Stimulated activated CD8-positive, alpha-beta memory T cell treated with anti-CD3 and anti-CD28 coated beads, Interleukin-7, amount 100 ng/mL, for 1 hour (primary cell): ENCODE measurements around the gene IL17C.
"Not testable (repeated sequence)": the region's sequence is repeated elsewhere in the genome, so short reads cannot be mapped to it uniquely, and the experiment has no call there.

Experiments used
- DNase-seq, 2 donors: peaks; one replicate each; pipeline ENCODE4 v3.0.0-alpha.2; 2020; ENCODE audit warnings: low read depth in 2 of 2

IL17C gene

GRCh38 chr16:88638323-88639230 lies at the start of gene IL17C:
TSS of gene IL17C (plus strand) at chr16:88638572. CDS start at chr16:88638642, 70 bp downstream.
- DNase-seq = no peak

- no peak for DNase-seq
These were observed 49.6 kb upstream of the IL17C start for GRCh38 chr16:88588754-88589153.

GRCh38 chr16:88589441-88589840 lies 48.9 kb upstream of the IL17C start:
- DNase-seq = no peak

- no peak for DNase-seq
These were observed 46.8 kb upstream of the IL17C start for GRCh38 chr16:88591577-88592021.

- DNase-seq = no peak
These were observed 45.3 kb upstream of the IL17C start for GRCh38 chr16:88593061-88593460.

- no peak for DNase-seq
These were observed 44.9 kb upstream of the IL17C start for GRCh38 chr16:88593489-88593888.

GRCh38 chr16:88593910-88594309 lies 44.5 kb upstream of the IL17C start:
- no peak for DNase-seq

- no peak for DNase-seq
These were observed 43.3 kb upstream of the IL17C start for GRCh38 chr16:88595101-88595500.

GRCh38 chr16:88595921-88596320 lies 42.5 kb upstream of the IL17C start:
- DNase-seq = no peak

- DNase-seq = no peak
These were observed 41.9 kb upstream of the IL17C start for GRCh38 chr16:88596483-88596882.

- no peak for DNase-seq
These were observed 40.4 kb upstream of the IL17C start for GRCh38 chr16:88597856-88598491.

GRCh38 chr16:88599092-88599733 lies 39.2 kb upstream of the IL17C start:
- DNase-seq = no peak

GRCh38 chr16:88599825-88600538 lies 38.4 kb upstream of the IL17C start:
- DNase-seq = no peak

- DNase-seq = no peak
These were observed 37.9 kb upstream of the IL17C start for GRCh38 chr16:88600539-88600896.

- no peak for DNase-seq
These were observed 36.9 kb upstream of the IL17C start for GRCh38 chr16:88601313-88602036.

GRCh38 chr16:88602091-88602490 lies 36.3 kb upstream of the IL17C start:
- no peak for DNase-seq

GRCh38 chr16:88605186-88606147 lies 32.9 kb upstream of the IL17C start:
- no peak for DNase-seq

GRCh38 chr16:88606148-88606757 lies 32.1 kb upstream of the IL17C start:
- no peak for DNase-seq

- no peak for DNase-seq
These were observed 30.3 kb upstream of the IL17C start for GRCh38 chr16:88608076-88608475.

- not testable (repeated sequence) for DNase-seq
These were observed 28.9 kb upstream of the IL17C start for GRCh38 chr16:88609426-88609825.
